Renal cortical epithelial cell (primary cell): ENCODE data around the gene CCDC93. TPM values are rescaled to one million over a fixed set of nuclear protein-coding genes. Genes with fewer than 3 reads are reported as not detected.

Source experiments
- DNase-seq: peaks from one replicate; pipeline ENCODE4 v3.0.0-alpha.2; 2011; ENCODE audit warnings: low read depth
- total RNA-seq: library from RNA; depleted of rRNA; stranded (reverse); fragments of >200 nt; gene quantifications from 2 replicates; pipeline ENCODE4 v1.2.3, GENCODE V29; 2014

Gene CCDC93
- 25.2 and 40.5 TPM in 2 replicates for total RNA-seq

GRCh38 chr2:118013724-118014491 is at the start of gene CCDC93:
TSS of gene CCDC93 (minus strand) at chr2:118014070. CDS start at chr2:118013995, 75 bp downstream.
- DNase-seq = peak; percentile 62

- DNase-seq = no peak
Observed at GRCh38 chr2:118062669-118063068, 48.8 kb upstream of the CCDC93 start.

GRCh38 chr2:118062048-118062447 is 48.2 kb upstream of the CCDC93 start:
- DNase-seq = no peak

- DNase-seq = peak; percentile 63
Observed at GRCh38 chr2:118061135-118061955, 47.5 kb upstream of the CCDC93 start.

GRCh38 chr2:118059919-118060478 is 46.1 kb upstream of the CCDC93 start:
- DNase-seq = peak; percentile 97

- DNase-seq = no peak
Observed at GRCh38 chr2:118058951-118059350, 45.1 kb upstream of the CCDC93 start.

- DNase-seq = no peak
Observed at GRCh38 chr2:118056801-118057200, 42.9 kb upstream of the CCDC93 start.

- DNase-seq = no peak
Observed at GRCh38 chr2:118056165-118056534, 42.3 kb upstream of the CCDC93 start.

GRCh38 chr2:118055512-118056164 is 41.8 kb upstream of the CCDC93 start:
- DNase-seq = no peak

GRCh38 chr2:118054213-118055008 is 40.5 kb upstream of the CCDC93 start:
- DNase-seq = no peak

- DNase-seq = no peak
Observed at GRCh38 chr2:118053681-118054080, 39.8 kb upstream of the CCDC93 start.

GRCh38 chr2:118052474-118052873 is 38.6 kb upstream of the CCDC93 start:
- no peak for DNase-seq

GRCh38 chr2:118051826-118052358 is 38.0 kb upstream of the CCDC93 start:
- no peak for DNase-seq

- no peak for DNase-seq
Observed at GRCh38 chr2:118050974-118051373, 37.1 kb upstream of the CCDC93 start.

- DNase-seq = no peak
Observed at GRCh38 chr2:118050386-118050785, 36.5 kb upstream of the CCDC93 start.

- DNase-seq = no peak
Observed at GRCh38 chr2:118049816-118050140, 35.9 kb upstream of the CCDC93 start.

- no peak for DNase-seq
Observed at GRCh38 chr2:118049140-118049815, 35.4 kb upstream of the CCDC93 start.

GRCh38 chr2:118048401-118048800 is 34.5 kb upstream of the CCDC93 start:
- DNase-seq = no peak

GRCh38 chr2:118047380-118047826 is 33.5 kb upstream of the CCDC93 start:
- DNase-seq = peak; percentile 59

GRCh38 chr2:118046634-118047210 is 32.9 kb upstream of the CCDC93 start:
- DNase-seq = peak; percentile 64
